NCI-H2107 treated with DMSO at 0.1 percent for 48 hours (cell line): Measurements from ENCODE around the gene LOXL1.
"Not testable (repeated sequence)": the region's sequence is repeated elsewhere in the genome, so short reads cannot be mapped to it uniquely, and the experiment has no call there.

ENCODE experiments used
- DNase-seq: peaks from one replicate; lab custom pipeline; 2025; ENCODE audit not compliant: unreplicated experiment; lab: John Stamatoyannopoulos, UW

Gene LOXL1

GRCh38 chr15:73937296-73937695 lies 11.0 kb downstream of the LOXL1 start:
- no peak for DNase-seq

DNA sequence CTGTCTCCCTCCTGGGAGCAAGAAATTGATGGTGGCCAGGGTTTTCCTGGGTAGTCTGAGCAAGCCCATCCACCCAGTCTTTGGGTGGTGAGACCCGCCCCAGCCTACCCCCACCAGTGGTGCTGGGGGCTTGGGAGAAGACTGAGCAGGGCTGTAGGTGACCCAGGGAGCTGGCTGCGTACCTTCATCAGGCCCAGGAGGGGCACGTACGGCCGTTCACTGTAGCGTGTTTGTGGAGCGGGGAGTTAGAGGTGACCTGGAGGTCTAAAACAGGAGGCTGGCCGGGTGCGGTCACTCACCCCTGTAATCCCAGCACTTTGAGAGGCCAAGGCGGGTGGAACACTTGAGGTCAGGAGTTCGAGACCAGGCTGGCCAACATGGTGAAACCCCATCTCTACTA lies 11.5 kb downstream of the LOXL1 start:
- DNase-seq = no peak

- DNase-seq = not testable (repeated sequence)
Observed at GRCh38 chr15:73938516-73938915, 12.3 kb downstream of the LOXL1 start.

DNA sequence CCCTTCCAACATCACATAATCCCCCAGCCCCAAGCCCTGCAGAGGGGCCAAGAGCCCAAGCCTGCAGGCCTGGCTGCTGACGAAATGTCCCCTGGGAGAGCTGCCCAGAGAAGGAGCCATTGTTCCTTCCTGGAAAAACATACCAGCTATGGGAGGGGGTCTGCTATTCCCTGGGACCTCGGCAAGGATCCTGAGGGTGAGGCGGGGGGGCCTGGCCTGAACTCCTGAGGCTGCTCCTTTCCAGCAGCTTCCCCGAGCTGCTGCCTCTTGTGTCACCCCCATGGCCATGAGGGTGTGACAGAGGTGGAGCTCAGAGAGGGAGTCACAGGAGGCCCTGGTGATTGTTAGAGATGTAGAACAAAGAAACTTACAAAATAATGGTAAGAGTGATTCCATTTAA lies 12.9 kb downstream of the LOXL1 start:
- no peak for DNase-seq

DNA sequence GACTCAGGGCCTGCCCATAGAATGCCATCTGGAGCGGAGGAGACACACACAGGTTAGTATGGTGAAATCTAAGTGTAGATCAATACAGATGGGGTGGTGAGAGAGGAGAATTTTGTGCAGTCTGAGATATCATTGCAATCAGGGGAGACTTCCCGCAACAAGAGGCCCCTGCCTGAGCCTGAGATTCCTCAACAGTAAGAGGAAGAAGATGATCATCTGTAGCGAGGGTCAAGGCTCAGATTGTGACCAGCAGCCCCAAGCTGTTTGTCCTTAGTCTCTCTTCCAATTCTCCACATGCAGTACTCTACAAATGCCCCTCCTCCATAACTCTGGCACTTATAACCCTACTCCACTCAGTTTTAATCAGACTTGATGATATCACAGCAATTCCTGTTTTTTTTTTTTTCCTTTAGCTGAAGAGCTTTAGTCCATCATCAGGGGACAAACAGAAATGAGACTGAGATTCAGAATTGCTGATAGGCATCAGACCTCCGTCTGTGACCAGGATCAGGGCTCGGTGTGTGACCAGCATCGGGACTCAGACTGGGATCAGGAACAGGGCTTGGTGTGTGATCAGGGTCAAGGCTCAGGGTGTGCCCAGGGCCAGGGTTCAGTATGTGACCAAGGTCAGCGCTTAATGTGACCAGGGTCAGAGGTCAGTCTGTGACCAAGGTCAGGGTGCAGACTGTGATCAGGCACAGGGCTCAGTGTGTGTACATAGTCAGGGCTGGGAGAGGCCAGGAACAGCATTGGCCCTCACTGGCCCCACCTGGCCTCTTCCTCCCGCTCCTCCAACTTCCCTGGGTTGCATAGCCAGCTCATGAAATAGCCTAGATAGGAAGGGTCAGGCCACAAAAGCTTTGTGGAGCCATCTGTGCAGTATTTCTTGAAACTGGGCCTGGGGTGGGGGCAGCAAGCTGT lies 14.1 kb downstream of the LOXL1 start:
- no peak for DNase-seq

- DNase-seq = no peak
Observed at GRCh38 chr15:73941044-73941443, 14.8 kb downstream of the LOXL1 start.

DNA sequence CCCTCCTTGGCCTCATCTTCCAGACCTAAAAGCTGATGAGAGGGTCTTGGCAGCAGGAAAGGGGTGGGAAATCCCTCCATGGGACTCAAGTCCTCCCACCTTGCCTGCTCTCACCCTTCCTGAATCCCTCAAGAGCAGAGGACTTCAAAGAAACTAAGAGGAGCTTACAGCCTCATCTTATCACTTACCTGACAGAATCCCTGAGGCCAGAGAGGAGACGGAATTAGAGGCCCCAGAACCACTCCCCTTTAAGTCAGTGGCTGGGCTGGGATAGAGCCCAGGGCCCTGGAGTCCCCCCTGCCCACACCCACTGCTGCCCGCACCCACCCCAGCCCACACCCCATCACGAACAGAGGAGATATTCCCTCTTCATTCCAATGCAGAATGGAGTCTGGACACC lies 15.2 kb downstream of the LOXL1 start:
- DNase-seq = no peak

GRCh38 chr15:73941871-73942635 lies 15.8 kb downstream of the LOXL1 start:
- no peak for DNase-seq

- DNase-seq = no peak
Observed at GRCh38 chr15:73942751-73943270, 16.5 kb downstream of the LOXL1 start.

DNA sequence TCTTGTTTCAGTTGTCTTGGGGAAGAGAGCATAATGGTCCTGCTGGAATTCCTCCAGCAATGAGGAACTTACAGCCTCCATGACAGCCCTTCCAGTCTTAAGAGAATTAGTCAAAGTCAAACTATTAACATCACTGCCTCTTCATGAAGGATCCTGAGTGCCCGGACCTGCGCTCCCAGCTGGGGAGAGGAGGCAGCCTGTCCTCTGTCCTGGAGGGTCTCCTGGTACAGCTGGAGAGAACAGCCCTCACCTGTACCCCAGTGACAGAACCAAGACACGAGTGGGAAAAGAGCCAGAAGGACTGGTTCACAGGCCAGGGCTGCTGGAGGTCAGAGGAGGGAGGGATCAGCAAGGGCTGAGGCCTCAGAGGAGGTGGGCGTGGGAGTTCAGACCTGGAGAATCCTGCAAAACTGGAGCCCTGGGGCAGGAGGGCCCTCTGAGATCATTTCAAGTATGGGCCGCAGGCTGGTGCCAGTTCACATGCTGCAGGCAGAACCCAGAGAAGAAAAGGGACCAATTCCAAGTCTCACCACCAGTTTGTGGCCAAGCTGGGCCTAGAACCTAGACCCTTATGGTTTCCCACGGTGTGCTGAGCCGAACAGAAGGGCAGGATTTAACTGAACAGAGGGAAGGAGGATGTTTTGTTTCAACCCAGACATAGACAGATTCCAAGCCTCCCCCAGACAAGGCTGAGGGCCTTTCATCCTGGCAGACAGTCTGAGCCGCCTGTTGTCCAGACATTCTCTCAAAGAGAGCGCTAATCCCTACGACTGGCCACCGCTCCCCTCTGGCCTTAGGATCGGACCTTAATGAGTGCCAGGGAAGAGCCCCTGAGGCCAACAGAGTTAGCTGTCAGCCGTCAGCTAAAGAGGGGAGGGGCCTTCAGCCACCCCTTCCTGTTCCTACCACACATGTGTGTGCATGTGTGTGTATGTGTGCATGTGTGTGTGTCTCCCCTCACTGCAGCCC lies 18.2 kb downstream of the LOXL1 start:
- no peak for DNase-seq

DNA sequence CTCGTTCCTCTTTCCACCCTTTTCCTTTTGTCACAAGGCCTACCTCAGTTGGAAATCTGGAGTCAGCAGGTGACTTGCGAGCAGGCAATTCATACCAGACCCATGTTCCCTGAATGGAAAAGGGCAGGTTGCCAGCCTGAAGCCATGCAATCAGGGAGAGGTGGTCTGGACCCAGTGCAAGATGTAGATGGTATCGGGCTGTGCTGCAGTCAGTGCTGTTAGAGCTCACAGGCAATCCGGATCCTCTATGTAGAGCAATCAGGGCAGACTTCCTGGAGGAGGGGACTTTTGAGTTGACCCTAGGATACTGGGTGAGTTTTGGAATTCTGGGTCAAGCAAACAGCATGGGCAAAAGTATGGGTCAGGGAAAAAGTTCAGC lies 18.9 kb downstream of the LOXL1 start:
- DNase-seq = no peak

DNA sequence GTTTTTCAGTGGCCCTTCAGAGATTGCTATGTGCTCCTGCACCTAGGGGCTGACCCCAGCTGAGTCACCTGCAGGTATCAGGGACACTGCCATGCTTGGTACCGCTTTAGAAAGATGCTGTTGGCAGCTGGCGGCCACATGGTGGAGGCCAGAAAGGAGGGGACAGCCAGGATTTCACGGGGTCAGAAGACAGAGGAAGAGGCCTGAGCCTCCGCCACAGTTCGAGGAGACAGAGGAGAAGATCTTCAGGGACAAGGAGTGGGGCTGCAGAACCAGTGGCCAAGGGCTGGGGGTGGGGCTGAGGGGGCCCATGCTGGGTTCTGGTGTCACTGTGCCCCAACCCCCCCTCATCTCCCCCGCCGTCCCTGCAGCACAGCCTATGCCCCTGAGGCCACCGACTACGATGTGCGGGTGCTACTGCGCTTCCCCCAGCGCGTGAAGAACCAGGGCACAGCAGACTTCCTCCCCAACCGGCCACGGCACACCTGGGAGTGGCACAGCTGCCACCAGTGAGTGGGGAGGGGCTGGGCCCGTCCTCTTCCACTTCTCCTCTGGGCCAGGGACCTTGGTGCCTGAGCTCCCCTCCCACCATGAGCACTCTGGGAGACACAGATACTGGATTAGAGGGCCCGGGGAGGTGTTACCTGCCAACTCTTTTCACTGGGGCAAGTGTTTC lies 19.9 kb downstream of the LOXL1 start:
- DNase-seq = no peak

DNA sequence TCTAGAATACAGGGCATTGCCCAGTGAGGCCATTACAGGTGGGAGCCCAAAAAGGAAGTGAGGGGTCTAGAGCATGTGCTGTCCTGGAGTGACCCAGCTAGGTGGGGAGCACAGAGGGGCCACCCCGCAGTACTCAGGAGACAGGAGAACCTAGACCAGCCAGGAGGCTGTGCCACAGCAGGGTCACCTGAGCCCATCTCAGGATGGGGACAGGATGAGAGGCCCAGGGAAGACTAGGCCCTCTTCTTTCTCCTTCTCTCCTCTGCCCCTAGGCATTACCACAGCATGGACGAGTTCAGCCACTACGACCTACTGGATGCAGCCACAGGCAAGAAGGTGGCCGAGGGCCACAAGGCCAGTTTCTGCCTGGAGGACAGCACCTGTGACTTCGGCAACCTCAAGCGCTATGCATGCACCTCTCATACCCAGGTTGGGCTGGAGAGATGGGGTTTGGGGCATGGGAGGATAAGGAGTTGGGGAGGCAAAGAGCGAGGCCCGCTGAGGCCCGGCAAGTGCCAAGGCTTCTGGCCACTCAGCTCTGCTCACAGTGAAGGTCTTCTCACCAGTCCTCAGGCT lies 20.6 kb downstream of the LOXL1 start:
- DNase-seq = no peak

- DNase-seq = no peak
Observed at GRCh38 chr15:73947651-73948050, 21.4 kb downstream of the LOXL1 start.

DNA sequence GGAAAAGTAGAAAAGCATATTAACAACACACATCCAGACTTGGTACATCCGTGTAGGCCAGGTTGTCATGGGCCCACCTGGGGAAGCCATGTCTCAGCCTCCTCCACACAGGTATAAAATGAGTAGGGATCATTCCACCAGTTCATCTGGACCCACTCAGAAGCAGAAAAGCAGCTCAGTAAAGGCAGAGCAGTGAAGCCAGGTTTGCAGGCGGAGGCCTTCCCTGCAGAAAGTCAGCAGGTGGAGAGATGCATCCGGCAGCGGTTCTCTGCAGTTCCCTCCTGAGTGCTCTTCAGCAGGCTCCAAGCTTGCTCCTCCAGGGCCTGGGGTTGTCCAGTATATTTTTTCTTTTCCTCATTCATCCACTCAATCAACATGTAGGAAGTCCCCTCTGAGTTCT lies 22.1 kb downstream of the LOXL1 start:
- no peak for DNase-seq

- DNase-seq = no peak
Observed at GRCh38 chr15:73948982-73949381, 22.7 kb downstream of the LOXL1 start.

GRCh38 chr15:73949496-73949895 lies 23.2 kb downstream of the LOXL1 start:
- no peak for DNase-seq

DNA sequence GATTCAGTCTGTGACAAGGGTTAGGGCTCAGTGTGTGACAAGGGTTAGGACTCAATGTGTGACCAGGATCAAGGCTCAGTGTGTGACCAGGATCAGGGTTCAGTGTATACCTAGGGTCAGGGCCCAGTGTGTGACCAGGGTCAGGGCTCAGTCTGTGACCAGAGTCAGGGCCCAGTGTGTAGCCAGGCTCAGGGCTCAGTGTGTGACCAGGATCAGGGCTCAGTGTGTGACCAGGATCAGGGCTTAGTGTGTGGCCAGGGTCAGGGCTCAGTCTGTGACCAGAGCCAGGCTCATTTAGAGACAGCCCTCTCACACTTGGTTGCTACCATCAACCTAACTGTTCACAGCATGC lies 24.2 kb downstream of the LOXL1 start:
- DNase-seq = no peak

DNA sequence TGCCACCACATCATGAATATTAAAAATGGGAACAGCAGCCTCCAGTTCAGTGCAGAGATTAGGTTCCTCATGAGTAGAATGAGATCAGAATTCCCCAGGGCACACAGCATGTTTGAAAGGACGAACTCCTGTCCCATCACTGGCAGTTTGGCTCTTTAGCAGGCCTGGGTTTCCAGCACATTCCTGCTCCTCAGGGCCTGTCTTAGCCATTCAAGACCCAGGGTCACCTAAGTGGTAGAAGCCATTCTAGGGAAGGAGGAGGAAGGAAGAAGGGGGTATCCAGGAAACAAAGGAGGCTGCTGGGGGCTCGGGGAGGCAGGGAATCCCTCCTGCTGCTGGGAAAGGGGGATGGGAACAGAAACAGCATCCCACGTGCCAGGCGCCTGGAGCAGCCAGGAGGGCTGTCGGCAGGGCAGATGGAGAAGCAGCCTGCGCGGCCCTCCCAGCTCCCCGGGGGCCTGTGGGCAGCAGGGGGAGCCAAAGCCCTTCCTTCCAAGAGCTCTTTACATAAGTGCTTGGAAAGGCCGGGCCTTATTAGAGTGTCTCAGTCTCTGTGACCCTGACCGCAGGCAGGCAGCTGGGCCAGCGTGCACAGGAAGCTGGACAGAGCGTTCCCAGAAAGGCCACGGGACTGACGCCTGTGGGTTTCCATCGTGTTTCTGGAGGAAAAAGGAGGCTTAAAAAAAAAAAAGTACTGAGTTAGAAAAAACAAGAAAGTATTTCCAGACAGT lies 24.7 kb downstream of the LOXL1 start:
- DNase-seq = peak; percentile 14
